HG02943 (cell line): ENCODE data around the gene SMYD3.

Experiments
- ATAC-seq: cut with Tn5 transposase; IDR thresholded peaks from one replicate; pipeline ENCODE4 v1.9.1; 2021; ENCODE audit warnings: mild to moderate bottlenecking, low read depth, moderate library complexity; ENCODE audit not compliant: unreplicated experiment

The SMYD3 gene

DNA sequence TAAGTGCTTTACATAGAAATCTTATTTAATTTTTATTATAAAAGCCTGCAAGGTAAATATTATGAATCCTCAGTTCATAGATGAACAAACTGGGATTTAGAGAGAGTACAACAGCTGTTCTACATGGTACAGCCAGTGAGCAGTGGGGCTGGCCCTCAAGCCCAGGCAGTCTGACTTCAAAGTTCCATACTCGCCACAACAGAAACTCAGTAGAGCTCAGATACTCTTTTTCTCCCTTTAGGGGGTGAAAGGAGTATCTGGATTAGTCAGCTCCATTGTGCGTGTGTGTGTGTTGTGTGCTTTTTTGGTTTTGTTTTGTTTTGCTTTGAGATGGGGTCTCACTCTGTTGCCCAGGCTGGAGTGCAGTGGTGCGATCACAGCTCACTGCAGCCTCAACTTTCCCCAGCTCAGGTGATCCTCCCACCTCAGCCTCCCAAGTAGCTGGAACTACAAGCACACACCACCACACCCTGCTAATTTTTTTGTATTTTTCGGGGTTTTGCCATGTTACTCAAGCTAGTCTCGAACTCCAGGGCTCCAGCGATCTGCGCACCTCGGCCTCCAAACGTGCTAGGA, 378.5 kb downstream of the SMYD3 start:
- no peak for ATAC-seq

DNA sequence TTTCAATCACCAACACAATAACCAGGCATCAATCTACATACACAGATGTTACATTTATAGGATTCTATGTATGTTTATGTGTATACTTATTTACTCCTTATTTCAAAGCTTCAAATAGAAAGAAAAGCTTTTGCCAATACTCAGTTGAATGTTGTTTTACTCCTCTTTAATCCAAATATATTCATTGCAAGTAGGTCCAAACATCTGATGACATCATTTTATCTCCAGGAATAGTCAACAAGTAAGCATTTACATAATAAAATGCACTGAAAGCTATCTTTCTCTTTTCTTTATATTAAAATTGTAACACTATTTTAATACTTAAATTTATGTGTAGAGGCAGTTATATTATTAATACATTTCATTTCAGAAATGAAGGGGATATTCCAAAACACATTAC, 380.5 kb downstream of the SMYD3 start:
- ATAC-seq: no peak

DNA sequence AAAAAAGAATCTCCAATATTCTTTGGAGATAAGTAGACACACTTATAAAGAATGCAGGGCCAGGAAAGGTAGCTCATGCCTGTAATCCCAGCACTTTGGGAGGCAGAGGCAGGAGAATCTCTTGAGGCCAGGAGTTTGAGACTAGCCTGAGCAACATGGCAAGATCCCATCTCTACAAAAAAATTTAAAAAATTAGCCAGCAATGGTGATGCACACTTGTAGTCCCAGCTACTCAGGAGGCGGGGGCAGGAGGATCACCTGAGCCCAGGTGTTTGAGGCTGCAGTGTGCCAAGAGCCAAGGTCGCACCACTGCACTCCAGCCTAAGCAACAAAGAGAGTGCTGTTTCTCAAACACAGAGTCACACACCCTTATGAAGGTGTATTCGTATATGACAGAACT, 385.0 kb downstream of the SMYD3 start:
- no peak for ATAC-seq

DNA sequence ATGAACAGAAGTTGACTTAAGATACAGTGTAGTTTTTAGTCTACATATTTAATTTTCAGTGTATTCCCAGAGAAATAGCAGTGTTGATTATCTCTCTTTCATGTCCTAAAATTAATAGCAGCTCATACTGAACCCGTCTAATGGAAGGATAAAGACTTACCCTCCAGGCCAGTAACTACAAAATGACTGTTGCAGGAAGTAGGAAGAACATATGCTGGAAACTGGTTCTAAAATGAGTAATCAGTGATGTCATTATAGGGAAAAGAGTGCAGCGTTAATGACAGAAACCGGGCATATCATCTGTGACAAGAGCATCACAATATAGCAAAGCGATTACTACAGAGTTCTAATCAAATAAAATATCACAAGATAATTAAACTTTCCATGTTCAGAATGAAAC, 385.5 kb downstream of the SMYD3 start:
- no peak for ATAC-seq

DNA sequence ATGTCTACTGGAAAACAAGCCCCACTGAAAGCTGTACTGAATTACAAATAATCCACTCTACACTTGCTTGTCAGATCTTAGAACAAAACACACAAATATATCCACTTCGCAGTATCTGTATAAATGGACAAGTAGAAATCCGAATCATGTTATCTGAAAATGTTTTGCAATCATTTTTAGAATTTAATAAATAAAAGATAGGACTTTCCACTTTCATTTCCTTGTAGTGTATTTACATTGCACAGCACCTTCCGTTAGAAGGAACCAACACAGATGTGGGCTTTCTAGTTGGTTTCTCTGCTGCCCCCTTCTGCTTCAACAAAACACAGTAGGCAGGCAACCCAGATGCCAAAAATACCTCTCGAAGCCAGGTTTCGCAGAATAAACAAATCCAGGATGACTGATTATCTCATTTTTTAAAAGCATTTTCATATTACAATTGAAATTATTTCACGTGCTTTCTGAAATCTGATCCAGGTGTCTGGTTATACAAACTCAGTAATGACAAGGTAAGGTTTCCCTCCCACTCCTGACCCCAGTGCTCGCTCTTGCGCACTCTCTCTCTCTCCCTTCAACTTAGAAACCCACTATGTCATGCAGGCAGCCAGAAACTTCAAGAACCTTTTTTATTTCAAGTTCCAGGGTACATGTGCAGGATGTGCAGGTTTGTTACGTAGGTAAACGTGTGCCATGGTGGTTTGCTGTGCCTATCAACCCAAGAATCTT, 389.9 kb downstream of the SMYD3 start:
- ATAC-seq: no peak

DNA sequence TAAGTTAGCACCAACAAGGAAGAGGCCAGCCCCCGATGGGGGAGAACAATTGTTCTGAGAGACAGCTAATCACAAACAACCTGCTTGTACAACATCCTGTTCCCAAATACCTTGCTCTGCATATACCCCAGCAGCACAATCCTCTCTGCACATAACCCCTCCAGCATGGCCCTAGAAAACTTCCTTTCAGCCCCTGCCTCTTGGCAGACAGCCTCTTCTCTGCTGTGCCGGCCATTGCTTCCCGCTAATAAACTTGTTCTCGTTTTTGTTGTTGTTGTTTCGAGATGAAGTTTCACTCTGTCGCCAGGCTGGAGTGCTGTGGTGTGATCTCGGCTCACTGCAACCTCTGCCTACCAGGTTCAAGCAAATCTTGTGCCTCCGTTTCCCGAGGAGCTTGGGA, 392.7 kb downstream of the SMYD3 start:
- ATAC-seq: no peak

DNA sequence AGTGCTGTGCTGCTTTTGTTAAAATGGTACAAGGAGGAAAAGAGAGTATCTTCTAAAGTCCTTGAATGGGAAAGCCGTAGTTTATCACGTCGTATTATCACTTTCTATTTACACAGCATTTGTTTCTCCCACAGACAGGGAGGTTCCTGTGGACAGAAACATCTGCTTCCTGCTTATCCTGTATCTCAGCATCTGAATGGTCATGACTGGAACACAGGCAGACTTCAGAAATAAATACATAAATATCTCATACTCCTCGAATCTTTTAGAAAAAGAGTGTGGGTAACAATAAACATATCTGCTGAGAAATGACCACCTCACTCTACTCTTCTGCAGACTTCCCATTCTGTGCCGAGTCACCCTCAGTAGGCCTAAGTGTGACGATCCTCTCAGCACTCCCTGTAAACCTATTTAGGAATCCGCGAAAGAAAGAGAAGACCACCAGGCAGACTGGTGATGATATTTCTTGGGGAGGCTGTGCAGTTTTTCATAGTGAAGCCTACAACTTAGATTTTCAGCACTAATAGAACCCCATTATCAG, 393.5 kb downstream of the SMYD3 start:
- ATAC-seq: no peak

DNA sequence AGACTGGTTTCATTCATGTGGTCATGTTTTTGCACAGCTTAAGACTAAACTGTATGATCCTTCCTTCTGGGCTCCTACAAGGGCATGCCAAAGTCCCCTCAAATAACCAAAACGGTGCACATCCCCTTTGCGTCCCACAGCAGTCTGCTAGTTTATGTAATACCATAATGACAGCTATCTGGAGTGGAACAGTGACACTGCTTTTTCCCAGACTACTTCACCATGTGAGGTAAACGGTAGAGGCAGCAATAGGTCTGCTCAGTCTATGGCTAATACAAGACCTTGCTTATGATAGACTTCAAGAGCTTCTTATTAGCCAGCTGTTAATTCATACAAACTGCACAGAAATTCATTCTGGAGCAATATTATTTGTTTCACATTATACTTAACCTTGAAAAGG, 395.5 kb downstream of the SMYD3 start:
- ATAC-seq: no peak

DNA sequence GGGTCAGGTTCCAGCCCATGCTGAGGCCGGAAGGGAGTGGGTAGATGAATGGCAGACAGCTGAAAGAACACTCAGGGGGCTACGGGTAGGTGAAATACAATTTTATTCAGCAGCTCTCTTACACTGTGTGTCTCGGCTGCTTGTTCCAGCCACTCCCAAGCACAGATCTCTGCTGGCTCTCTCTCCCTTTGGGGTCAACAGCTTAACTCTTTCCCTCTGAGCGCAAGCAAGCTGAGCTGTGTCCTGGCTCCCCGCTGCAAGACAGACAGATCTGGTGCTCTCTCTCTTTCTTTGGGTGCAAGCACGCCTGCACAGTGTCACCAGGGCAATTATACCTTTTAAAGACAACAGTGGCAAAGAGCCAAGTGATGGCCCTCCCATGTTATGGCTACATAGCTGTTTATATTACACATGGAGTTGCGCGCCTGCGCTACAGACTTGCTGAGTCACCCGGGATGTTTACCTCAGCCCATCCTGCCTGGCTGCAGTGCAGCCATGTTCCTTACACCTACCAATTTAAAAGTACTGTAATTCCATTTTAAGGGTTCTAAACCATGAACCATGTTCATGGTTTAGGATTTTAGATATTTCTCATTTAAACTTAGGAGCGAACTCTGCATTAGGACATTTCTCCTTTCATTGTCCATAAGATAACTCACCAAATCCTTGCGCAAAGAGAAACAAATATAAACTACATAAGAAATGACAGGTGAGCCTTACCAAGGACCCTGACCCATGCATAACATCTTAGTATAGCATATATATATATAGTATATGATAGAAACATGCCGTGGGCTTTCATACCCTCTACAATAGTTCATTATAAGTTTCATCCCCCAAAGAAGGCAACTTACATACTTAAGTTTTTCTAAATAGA, 396.5 kb downstream of the SMYD3 start:
- no peak for ATAC-seq

DNA sequence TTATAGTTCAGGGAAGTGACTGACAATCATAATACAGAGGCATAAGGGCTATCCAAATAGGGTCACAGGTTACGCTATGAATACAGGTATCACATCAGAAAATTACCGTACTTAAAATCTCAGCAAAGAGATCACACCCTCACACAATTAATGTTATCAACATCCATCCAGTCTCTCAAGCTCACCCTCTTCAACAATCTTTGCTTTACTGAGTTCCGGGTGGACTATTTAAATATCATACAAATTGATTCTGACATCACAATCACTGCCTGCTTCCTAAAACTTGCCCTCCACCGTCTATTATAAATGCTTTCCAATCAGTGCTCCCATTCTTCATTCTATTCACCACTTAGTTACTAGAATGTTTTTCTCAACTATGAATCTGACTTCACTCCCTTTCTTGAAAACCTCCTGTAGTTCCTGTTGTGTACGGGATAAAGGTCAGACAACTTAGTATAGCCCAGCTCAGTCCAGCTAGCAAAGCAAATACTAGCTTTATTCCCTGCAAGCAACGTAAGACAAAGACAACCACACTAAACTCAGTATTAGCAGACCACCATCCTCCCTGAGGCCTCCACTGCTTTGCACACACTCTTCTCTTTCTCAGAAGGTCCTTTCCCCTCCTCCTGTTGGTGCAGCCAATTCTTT, 398.7 kb downstream of the SMYD3 start:
- no peak for ATAC-seq

DNA sequence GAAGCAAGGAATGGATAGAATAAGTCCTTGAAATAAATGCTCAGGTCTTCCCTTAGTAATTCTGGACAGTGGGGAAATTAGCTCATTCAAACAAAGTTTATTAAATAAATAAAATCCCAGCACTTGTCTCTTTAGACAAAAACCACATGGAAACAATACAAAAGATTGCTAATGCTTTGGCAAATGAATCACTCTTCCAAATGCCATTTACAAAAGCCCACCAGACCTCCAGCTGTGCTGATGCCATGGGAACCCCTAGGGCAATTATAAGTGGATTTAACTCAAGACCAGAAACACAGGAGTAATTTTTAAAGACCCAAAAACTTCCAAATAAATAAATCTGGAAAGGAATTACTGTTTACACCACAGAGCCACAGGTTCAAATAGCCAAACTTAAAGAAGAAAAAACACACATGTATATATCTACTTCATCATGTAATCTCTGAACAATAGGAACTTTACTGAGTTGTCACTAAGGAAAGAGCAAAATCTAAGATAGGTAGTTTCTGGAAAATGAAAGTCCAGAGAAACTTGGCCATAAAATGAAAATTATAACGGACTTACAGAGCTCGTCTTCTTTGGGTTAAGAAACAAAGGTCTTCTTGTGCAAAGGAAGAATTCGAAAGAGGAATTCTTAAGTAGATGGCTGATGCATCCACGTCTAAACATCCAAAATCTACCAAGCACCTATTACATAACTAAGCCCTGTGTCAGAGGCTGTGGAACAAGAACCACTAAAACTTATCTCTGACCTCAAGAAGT, 399.4 kb downstream of the SMYD3 start:
- ATAC-seq: no peak

DNA sequence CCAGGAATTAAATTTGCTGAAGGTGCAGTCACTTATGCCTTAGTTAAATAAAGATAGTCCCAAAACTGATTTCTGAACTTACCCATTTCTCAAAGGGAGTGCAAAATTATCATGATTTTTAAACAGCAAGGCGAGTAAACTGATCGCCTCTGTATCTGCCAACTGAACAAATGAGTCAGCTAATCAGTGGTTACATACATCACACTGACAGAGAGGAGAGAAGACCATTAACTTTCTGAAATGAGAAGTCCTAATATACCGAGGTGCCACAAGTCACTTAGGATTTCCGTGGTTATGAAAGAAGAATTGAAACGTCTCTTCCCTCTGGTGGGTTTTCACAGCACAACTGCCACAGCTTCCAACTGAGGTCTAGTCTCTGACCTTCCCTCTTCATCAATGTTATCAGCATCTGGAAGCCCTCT, 400.7 kb downstream of the SMYD3 start:
- ATAC-seq: no peak

DNA sequence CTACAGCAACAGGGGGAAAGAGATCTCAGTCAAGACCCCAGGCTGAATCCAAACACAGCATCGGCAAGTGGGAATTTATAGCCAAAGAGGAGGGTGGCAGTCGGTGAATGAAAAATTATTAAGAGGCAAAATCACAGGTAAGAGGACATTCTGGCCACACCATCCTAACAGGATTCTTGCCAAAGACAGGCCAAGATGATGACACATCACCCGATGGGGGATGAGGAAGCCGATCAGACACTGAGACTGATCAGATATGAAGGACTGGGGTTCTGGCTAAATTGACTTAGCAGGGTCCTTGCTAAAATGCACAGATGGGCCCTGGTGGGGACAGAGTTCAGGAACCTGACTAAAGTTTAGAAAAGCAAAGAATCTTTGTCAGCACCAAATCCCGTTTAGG, 402.2 kb downstream of the SMYD3 start:
- no peak for ATAC-seq

DNA sequence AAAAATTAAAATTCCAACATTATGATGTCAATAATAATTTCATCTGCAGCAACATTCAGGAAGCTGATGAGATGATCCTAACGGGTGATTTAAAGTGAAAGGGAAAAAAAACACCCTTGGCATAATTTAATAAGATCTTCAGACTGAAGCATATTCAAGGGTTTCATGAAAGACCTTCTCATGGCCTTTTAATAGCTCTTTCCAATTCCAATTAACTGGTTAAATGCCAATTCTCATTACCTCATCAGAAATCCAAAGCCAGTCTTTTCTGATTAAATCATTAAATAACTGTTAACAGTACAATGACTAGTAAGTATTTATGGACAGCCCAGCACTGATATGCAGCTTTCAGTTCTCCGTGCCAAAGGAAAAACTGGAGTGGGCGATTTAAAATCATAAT, 407.5 kb downstream of the SMYD3 start:
- no peak for ATAC-seq

DNA sequence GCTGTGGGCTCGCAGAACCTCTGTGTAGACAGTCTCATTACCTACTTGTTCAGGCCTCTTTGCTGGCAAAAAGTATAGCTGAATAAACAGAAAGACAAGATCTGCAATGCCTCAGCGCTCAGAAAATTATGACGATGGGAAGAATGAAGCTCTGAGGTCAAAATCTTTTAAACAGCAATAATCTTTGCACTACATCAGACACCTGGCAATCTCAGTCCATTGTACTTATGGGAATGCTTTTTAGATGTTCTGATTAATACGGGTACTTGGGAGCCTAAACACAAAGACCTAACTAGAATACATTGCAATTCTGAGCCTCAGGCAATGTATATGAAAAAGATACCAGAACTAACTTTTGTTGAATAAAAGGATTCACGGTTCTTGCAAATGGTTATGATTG, 410.7 kb downstream of the SMYD3 start:
- ATAC-seq: no peak

DNA sequence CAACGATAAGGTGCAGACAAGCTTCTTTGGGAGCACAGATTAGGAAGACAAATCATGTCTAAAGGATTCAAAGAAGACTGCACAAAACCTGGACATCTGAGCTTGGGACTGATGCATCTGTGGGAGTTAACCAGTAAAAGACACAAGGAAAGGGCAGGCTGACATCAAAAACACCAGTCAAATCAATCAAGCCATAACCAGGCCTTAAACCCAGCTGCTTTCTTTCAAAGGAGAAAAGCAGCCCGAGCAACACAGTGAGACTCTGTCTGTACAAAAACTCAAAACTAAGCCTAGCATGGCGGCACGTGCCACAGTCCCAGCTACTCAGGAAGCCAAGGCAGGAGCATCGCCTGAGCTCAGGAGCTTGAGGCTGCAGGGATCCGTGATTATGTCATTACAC, 411.6 kb downstream of the SMYD3 start:
- ATAC-seq: no peak

DNA sequence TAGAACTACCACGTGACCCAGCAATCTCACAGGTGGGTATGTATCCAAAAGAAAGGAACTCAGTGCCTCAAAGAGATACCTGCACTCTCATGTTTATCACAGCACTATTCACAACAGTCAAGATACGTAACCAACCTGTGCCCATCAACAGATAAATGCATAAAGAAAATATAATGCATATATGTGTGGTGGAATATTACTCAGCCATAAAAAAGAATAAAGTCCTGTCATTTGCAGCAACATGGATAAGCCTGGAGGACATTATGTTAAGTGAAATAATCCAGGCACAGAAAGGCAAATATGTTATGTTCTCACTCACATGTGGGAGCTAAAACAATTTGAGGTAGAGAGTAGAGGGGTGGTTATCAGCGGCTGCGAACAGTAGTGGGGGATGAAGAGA, 413.8 kb downstream of the SMYD3 start:
- no peak for ATAC-seq

DNA sequence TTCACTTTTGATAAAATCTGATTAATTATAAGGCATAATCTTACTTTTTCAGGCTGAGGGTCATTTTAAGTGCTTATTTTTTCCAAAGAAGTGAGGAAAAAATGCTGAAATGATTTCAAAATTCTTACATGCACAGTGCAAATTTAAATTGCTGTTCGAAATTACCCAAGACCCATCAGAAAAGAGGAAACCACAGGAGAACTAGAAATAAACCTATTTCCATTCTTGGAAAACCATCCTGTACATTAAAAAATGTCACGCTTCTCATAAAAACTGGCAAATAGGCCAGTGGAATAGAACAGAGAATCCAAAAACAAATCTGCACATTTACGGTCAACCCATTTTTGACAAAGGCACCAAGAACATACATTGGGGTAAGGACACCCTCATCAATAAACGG, 414.9 kb downstream of the SMYD3 start:
- ATAC-seq: no peak

DNA sequence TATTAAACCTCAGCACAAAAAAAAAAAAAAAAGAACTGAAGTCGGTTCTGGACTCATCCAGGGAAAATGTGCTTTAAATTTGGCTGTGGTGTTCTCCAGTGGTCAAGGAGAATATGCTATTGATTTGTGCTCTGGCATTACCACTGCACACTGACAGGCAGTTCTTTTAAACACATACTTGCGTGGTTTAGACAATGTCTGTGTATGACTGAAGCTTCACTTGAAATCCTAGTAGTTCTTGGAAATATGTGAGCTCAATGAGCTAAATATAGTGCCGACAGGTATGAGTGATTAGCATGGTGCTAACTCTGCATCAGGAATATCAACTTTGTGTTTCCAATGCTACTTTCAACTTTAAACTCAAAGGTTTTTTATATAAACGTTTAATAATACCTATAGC, 415.6 kb downstream of the SMYD3 start:
- no peak for ATAC-seq

DNA sequence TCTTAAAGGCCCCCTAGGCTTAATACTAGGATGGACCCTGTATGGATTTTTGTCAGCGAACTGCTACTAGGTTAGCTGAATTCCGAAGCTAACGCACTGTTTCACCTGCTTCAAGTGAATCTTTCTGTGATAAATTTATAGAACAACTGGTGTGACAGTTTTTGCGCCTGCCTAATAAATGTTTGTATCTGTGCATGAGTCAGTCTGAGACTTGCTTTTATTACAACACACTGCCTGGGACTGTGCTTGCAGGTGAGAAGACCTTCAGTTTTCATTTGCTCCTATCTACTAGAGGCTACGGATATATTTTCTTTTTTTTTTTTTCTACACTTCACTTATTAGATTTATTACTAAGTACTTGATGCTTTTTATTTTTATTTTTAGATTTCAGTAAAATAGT, 420.9 kb downstream of the SMYD3 start:
- no peak for ATAC-seq
